Fibroblast of skin of right biceps (primary cell): ENCODE measurements around the gene PKP2.

Source experiments
- DNase-seq: peaks from one replicate; pipeline ENCODE4 v3.0.0-alpha.2; 2013

PKP2 gene

DNA sequence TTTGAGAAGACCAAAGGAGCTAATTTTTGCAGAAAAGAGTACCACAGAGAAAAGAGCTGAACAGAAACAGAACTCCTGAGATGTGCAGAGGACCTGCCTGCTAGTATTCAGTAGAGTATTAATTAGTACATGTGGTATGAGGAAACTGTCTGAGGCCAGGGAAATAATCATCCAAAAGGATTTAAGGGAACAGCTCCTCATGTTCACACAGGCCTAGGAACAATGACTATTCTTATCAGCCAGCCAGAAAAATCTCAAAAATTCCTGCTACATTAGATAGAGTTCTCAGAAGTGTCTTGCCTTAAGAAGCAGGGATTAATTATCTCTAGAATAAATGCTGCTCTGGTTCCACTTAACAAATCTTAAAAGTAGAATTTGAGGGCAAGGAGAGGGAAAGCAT lies 36.4 kb downstream of the PKP2 start:
- no peak for DNase-seq

DNA sequence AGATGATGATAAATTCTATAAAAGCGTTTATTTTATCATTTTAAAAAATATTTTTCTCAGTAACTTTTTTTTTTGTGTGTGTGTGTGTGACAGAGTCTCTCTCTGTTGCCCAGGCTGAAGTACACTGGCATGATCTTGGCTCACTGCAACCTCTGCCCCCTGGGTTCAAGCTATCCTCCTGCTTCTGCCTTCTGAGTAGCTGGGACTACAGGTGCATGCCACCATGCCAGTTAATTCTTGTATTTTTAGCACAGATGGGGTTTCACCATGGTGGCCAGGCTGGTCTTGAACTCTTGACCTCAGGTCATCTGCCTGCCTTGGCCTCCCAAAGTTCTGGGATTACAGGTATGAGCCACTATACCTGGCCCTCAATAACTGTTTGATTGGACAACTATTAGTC lies 37.2 kb downstream of the PKP2 start:
- no peak for DNase-seq

DNA sequence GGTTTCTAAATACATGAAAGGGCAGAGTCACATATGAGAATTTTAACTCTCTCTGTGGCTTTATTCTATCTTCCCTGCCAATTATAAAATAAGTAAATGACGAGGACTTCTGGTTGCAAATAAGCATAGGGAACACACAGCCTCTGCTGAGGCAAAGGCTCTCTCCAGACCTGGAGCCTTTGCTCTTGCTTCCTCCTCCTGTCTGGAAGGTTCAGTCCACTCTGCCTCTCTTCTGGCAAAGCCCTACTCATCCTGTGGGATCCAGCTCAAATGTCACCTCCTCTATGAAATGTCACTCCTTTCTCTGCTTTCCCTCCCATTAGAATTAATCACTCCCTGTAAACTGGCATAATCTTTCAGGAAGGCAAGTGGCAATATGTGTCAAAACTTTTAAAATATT lies 41.9 kb downstream of the PKP2 start:
- no peak for DNase-seq

DNA sequence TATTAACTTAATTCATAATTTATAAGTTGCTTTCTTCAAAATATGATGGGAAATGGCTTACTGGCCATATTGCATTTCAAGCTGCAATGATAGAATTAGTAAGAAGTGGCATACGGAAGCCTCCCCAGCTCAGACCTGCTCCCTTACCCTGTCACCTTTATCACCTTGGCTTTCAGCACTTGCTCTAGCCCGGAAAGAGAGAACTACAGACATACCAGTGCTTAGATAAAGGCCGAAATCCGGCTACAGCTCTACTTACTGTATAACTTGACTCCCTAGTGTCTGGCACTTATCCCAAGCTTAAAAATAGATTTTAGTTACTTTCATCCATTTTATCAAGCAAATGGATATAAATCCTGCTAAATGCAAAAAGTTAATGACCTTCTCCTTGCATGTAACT lies 42.5 kb downstream of the PKP2 start:
- no peak for DNase-seq

DNA sequence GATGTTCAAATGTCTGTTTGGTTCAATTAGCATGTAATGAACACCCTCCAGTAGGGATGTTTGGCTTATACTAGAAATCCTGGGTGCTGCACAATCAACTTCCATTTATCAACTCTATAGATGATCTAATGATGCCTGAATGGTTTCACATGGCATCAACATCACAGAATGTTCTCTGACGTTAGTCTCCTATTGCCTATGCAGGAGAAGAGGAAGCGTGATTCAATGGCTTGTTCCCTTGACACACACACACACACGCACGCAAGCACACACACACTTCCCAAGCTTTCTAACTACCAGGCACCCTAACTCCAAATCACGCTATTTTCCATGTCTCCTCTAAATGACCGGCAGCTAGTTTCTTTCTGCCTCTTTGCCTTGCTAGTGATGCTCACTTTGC lies 49.3 kb downstream of the PKP2 start:
- DNase-seq: no peak

DNA sequence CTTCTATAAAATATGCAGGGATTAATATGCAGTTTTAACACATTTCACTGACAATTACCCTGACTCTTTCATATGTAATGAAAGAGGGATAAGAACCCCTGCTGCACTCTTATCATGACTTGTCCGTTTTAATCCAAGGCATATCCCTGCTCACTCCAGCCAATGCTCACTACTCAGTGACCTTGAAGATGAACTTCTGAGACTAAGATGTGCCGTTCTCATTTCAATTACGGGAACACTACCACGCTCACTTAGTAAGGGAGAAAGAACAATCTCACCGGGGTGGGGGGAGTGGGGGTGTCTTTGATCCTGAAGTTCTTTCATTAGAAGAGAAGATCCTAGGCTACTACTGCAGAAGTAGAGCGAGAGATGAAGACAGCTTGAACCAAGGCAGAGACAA lies 50.5 kb downstream of the PKP2 start:
- no peak for DNase-seq

DNA sequence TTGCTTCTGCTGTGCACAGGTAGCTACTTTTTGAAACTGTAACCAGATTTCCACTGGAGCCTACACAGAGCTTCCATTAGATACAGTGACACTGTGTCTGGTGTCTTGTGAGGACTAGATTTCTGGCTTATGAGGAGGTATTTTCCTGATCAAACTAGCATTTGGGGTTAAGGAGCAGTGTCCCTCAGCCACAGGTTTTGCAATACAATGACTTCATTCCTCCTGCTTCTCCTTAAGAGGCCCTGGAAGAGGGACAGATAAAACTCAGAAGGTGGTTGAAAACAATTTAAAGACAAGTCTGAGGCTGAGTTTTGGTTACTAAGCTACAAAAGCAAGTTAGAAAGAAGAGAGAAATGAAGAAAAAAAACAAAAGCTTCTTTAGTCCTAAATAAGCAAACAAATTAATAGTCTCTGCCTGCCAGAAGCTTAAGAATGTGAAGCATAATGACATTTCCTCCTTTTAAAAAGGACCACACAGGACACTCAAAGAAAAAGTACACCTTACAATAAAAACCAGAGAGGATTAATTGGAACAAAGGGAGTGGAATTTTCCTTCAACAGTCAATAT lies 53.0 kb downstream of the PKP2 start:
- no peak for DNase-seq

DNA sequence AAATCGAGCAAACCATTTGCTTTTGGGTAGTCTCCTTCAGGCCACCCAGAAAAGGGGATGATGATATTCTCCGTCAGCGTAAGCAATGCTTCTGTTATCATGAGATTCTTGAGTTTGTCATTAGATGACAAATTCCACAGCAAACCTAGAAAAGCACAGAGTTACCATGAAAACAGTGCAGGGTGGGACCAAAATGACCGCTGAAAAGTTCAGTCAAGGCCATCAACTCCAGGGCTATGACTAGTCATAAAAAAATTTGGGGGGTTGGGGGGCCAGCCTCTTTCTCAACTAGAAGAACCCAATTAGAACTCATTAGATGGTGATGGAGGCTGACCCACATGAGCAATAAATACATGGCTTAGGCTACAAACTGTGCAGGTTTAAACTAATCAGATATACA lies 55.5 kb downstream of the PKP2 start:
- DNase-seq: no peak

DNA sequence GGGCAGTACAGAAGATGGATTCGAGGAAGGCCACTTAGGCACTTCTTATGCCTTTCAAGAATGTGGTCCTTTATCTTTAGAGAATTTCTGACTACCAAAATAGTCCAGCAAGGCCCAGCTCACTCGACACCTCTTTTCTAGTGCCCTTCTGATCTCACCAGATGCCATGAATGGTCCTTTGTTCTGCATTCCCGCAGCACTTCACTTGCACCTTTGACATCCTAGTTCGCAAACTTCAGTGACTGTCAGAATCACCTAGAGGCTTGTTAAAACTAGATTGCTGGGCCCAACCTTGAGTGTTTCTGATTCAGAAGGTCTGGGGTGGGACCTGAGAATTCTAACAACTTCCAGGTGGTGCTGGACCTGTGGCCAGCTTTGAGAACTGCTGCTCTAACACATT lies 56.7 kb downstream of the PKP2 start:
- DNase-seq: no peak

DNA sequence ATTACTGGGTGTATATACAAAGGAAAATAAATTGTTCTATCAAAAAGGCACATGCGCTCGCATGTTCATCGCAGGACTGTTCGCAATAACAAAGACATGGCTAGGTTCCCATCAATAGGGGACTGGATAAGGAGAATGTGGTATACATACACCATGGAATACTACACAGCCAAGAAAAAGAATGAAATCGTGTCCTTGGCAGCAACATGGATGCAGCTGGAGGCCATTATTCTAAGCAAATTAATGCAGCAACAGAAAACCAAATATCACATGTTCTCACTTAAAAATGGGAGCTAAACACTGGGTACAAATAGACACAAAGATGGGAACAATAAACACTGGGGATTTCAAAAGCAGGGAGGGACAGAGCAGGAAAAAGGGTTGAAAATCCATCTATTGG lies 58.6 kb downstream of the PKP2 start:
- DNase-seq: no peak

DNA sequence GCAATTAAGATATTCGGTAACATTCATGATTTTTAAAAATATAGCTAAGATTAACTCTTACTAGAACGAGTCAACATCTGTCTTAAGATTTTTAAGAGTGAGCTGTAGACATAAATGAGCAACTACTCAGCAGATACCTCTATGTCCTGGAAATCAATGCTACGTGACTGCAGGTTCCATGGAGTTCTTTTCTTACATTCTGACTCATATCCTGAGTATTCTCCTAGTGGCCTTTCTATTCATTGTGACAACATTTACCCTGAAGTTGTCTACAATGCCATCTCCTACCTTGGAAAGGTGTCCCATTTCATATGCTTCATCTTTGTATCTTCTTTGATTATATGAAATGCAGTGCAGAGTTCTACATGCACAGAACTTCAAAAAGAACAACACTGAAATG lies 59.9 kb downstream of the PKP2 start:
- DNase-seq: no peak

DNA sequence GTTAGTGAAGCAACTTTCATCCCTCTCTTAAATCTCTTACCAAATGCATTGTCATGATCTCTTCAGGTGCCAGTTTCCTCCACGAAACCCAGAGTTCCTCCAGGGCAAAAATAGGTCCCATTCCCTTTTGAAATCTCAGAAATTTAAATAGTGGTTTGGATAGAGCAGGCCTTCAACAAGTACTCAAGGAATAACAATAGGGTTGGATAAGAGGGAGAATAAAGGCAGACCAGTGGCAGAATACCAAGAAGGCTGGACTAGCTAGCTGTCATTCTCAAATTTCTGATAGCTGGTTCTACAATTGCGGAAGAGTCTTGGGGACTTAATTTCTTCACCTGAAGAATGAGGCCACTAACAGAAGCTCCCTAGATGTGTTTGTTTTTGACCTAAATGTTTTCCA lies 62.5 kb downstream of the PKP2 start:
- DNase-seq: no peak

DNA sequence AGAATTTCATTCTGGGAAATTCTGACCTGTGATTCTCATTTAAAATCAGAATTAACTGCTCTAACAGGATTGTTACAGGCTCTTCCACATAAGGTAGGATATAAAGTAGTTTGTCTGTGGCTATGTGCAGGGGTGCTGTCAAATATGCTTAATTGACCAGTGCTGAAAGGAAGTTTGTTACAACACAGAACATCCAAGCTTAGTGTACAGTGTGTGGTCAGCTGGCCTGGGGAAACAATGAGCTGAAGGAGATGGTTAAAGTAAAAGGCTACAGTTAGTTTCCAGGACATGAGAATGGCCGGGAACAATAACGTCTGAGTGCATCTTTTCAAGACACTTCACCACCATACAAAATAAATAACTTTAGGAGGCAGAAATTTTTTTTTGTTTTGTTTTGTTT lies 68.0 kb downstream of the PKP2 start:
- no peak for DNase-seq

DNA sequence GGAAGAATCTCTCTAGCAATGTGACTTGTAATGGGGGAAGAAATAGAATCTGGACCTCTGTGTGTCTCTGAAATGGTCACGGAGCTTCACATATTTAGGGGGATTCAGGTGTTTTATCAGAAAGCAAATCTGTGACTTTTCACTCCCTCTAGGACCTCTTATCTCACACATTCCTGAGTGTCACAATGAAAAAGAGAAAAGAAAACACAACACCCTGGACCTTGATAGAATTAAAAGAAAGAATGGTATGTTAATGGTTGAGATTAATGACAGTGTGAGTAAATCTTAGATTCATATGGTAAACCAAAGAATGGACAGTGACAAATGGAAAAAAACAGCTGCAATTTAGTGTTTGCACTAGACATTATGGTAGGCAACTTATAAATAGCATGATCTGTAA lies 68.5 kb downstream of the PKP2 start:
- DNase-seq: no peak

DNA sequence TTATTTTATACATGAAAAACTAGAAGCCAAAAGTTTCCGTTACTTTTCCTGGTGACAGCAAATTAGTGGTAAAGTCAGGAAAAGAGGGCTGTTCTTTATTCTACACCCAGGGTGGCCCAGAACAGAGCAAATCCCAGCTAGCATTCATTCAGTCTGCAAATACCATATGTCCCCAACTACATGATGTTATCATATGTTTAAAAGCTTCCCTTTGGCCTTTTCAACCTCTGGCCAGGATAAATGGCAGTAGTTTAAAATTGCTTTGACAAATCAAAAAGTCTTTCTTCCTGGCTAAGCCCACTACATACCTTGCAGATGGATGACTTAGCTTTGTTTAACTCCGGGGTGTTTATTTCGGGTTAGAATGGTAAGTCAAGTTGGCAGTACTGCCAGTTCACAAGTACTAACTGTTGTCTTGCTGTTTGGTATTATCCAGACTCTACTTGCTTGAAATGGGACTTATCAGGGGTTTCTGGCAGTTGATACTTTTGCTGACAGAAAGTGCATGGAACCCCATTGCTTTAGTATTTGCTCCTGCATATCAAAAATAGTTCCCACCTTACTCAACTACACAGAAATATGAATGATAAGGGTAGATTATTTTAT lies 69.7 kb downstream of the PKP2 start:
- DNase-seq: no peak

DNA sequence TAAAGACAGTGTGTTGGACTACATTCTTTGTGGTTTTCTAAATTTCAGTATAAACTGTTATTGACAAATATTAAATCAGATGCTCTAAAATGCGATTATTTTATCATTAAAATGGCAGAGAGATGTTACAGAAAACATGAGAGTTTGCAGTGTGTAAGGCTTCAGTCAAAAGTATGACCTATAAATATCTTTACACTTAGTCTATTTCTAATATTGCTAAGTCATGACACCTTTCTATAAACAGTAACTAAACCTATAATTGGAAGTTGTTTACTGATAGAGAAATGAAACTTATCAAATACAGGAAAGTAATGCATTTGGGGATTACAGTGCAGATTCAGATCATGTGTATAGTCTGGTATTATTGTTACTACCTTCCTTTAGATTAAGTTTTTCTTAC lies 72.0 kb downstream of the PKP2 start:
- no peak for DNase-seq

DNA sequence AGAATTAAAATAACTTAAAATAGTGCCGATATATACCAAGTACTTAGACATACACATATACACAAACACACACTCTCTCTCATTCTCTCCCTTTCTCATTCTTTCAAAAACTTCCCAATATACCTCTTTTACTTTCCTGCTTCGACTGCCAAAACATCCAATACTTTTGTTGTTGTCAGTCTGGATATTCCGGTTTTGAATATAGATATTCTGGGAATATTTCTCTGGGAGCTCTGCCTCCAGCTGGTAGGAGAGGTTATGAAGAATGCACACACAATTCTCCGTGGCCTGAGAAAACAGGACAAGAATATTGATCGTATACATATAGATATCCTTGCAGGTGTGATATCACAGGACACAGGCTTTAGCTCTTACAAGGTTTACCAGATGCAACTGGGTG lies 74.2 kb downstream of the PKP2 start:
- no peak for DNase-seq

DNA sequence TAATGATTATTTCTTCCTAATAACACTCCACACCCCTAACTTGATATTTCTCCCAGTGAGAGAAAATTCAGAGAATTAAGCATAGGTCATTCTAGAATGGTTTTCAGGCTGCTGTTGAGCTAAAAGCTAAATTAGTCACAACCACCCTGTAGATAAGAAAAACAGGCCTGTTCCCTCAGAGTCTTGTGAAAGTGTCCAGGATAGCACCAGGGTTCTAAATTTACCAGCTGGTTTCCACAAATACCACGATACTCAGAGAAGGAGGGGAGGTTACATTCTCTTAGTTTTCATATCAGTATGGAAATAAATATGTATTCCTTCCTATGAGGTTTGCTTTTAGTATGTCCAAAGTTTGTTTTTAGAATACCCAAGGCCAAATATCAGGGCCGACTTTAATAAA lies 74.9 kb downstream of the PKP2 start:
- DNase-seq: no peak

DNA sequence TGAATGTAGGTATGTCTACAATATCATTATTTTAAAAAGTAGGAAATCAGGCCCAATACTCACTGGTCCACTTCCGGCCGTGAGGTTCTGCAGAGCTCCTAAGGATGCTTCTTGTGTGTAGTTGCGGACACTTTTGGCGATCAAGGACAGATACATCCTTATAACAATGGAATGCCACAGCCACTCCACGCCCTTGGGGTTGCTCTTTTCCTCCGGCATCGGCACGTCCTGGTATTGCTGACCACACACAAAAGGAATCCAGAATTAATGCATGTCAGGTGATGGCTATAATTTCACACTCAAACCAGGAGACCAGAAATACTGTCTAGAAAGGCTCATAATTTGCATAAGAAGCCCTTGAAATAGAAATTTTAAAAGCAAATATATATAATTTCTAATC lies 75.3 kb downstream of the PKP2 start:
- no peak for DNase-seq

DNA sequence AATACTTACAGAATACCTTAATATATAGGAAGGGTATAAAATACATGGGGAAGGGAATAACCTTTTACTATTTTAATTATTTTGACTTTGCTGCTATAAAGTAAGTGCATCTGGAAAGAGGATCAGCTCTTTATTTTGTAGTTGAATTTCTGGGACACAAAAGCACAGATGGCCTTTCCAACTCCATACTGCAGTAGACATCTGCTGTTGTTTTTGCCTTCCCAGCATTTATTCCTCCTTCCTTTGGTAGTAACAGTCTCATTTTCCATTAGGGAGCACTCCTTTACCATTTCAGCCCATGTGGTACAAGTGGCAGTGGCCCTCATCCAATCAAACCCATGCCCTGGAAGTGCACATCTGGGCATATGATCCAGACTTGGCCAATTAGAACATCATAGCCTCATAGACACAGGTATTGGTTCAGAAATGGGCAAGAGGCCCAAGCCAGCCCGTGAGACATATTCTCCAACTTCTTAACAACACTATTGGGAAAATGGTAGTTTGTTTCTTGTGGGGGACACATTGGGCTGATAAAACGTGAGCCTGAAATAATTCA lies 76.1 kb downstream of the PKP2 start:
- DNase-seq: no peak

DNA sequence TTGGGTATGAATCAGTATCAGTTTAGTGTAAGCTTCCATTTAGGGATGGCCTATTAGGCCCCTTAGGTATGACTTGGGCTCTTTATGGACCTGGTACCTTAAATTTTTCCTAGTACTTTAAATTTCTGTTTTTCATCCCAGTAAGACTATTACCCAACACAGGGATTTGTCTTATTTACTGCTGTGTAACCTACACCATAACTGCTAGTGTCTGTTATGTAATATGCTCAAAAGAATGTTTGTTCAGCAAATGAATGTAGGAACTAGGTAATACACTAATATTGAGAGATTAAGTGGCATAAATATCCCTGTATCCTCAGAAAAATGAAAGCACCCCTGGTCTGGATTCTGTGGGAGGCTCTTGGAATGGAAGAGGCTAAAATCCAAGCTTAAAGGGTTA lies 77.2 kb downstream of the PKP2 start:
- DNase-seq: no peak

DNA sequence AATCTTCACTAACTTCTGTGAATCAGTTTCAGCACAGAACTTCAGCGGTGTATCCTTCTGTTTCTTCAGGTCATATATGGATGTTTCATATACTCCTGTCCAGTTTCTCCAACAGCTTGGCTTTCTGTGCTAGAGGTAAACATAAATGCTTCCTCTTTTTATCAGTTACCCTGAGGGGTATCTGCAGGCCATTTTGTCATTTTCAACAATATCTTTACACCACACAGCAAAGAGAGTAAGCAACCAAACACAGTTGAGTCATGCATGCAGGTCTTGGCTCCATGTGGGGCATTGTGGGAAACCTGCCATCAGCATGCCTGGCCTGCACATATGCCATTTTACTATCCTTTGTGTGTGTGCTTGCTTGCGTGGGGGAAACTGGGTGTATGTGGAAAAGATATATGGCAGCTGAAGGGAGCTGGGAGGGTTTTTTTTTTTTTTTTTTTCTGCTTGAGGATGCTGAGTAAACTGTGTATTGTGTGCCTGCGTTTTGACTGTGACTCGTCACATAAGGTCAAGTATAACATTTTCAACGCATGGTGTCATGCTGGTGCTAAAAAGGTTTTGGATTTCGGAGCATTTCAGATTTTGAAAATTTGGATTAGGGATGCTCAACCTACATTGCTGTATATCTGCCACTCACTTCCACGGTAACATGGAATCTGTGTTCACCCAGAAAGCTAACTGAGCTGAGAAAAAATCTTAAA lies 84.7 kb downstream of the PKP2 start:
- no peak for DNase-seq

DNA sequence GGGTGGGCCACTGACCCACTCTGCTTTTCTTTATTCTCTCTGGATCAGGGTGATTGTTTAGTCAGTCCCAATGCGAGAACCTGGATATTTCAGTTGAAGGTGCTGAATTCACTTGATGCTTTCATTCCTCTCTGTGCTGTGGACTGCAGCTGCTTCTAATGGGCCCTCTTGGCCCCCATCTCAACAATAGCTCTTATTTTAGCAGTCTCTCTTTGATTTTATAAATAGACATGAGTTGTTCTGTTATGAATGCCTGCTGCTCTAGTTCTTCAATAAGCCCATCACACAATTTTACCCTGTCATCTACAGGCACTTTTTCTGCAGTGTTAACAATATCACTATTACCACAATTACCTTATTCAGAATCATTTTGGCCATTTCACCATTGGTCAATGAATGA lies 86.7 kb downstream of the PKP2 start:
- no peak for DNase-seq

DNA sequence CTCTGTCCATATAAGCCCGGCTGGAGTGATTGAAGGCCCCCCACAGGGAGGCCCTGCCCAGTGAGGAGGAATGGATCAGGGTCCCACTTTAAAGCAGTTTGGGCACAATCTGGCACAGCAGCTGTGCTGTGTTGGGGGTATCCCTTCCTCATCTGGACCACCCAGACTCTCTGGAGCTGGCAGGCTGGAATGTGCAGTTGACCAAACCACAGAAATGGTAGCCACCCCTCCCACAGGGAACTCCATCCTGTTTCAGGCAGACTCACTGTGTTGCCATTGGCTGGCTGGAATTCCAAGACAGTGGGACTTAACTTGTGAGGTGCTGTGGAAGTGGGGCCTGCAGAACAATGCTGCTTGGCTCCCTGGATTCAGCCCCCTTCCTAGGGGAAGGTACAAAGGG lies 87.4 kb downstream of the PKP2 start:
- no peak for DNase-seq

DNA sequence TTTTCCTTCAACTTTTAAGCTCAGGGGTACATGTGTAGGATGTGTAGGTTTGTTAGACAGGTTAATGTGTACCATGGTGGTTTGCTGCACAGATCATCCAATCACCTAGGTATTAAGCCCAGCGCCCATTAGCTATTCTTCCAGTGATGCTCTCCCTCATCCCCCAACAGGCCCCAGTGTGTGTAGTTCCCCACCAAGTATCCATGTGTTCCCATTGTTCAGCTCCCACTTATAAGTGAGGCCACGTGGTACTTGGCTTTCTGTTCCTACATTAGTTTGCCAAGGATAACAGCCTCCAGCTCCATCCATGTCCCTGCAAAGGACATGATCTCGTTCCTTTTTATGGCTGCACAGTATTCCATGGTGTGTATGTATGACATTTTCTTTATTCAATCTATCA lies 92.3 kb downstream of the PKP2 start:
- no peak for DNase-seq
